Lung microvascular endothelial cell (primary cell): ENCODE measurements around the gene RASA4B. TPM values are rescaled to one million over a fixed set of nuclear protein-coding genes. Genes with fewer than 3 reads are reported as not detected.

ENCODE experiments used
- DNase-seq, 2 donors: peaks; one replicate each; pipeline versions ENCODE4 v3.0.0 to v3.0.0-alpha.2; 2010; ENCODE audit warnings: low read depth in 2 of 2
- total RNA-seq: library from RNA; depleted of rRNA; stranded (reverse); fragments of >200 nt; gene quantifications from 2 replicates; pipeline ENCODE4 v1.2.1, GENCODE V29; 2014

RASA4B gene
- total RNA-seq, 1 donor from 2014 or later: 1.4 TPM

- DNase-seq: no peak
These were observed 63.1 kb downstream of the RASA4B start for GRCh38 chr7:102454468-102454867.

GRCh38 chr7:102453319-102453718 is 64.3 kb downstream of the RASA4B start:
- DNase-seq: no peak

GRCh38 chr7:102452451-102452850 is 65.1 kb downstream of the RASA4B start:
- no peak for DNase-seq

- peak in 1 of 2 donors; percentile 43 for DNase-seq
These were observed 66.1 kb downstream of the RASA4B start for GRCh38 chr7:102451371-102452054.

- peak in 1 of 2 donors; percentile 36 for DNase-seq
These were observed 67.3 kb downstream of the RASA4B start for GRCh38 chr7:102450242-102450641.

- no peak for DNase-seq
These were observed 68.4 kb downstream of the RASA4B start for GRCh38 chr7:102449136-102449535.

GRCh38 chr7:102447311-102447710 is 70.3 kb downstream of the RASA4B start:
- no peak for DNase-seq

- DNase-seq: no peak
These were observed 71.0 kb downstream of the RASA4B start for GRCh38 chr7:102446387-102447156.

- no peak for DNase-seq
These were observed 71.9 kb downstream of the RASA4B start for GRCh38 chr7:102445674-102446071.

GRCh38 chr7:102444961-102445673 is 72.5 kb downstream of the RASA4B start:
- DNase-seq: no peak

- DNase-seq: peak; percentile 73 to 94
These were observed 77.4 kb downstream of the RASA4B start for GRCh38 chr7:102439963-102440795.

GRCh38 chr7:102436118-102436517 is 81.5 kb downstream of the RASA4B start:
- DNase-seq: no peak

GRCh38 chr7:102434039-102434486 is 83.5 kb downstream of the RASA4B start:
- no peak for DNase-seq

- DNase-seq: peak; percentile 70 to 86
These were observed 84.1 kb downstream of the RASA4B start, which contains the start of gene ORAI2 for GRCh38 chr7:102433219-102434038. TSS of gene ORAI2 (plus strand) at chr7:102433575. CDS start at chr7:102438957, 5,382 bp downstream.

Other genes with a start within 250 kb of the RASA4B start
- gene SH2B2, start 230.9 kb downstream of the RASA4B start, total RNA-seq: 0.44 and 0.60 TPM in 2 replicates
- not detected in 2 replicates for gene SPDYE6, start 161.3 kb downstream of the RASA4B start, total RNA-seq
- 8.1 and 10.3 TPM in 2 replicates for gene PRKRIP1, start 121.4 kb downstream of the RASA4B start, total RNA-seq
- gene ORAI2, start 84.2 kb downstream of the RASA4B start, total RNA-seq: 45.3 and 57.7 TPM in 2 replicates
- gene ALKBH4, start 52.9 kb downstream of the RASA4B start, total RNA-seq: 8.9 and 10.5 TPM in 2 replicates
- gene LRWD1, start 52.8 kb downstream of the RASA4B start, total RNA-seq: 13.5 and 17.7 TPM in 2 replicates
- 26.8 and 32.5 TPM in 2 replicates for gene POLR2J, start 38.9 kb downstream of the RASA4B start, total RNA-seq
- gene UPK3BL2, start 25.9 kb upstream of the RASA4B start, total RNA-seq: 0.22 and 2.6 TPM in 2 replicates
- gene SPDYE2, start 33.4 kb upstream of the RASA4B start, total RNA-seq: not detected in 2 replicates
- 13.3 and 26.8 TPM in 2 replicates for gene POLR2J3, start 54.8 kb upstream of the RASA4B start, total RNA-seq
- gene RASA4, start 99.0 kb upstream of the RASA4B start, total RNA-seq: 3.1 and 3.8 TPM in 2 replicates
- gene UPK3BL1, start 125.0 kb upstream of the RASA4B start, total RNA-seq: 2.4 and 6.9 TPM in 2 replicates
- not detected in 2 replicates for gene SPDYE2B, start 132.5 kb upstream of the RASA4B start, total RNA-seq
- gene POLR2J2, start 153.9 kb upstream of the RASA4B start, total RNA-seq: 0.65 and 2.4 TPM in 2 replicates
- 4.1 and 5.2 TPM in 2 replicates for gene FAM185A, start 231.2 kb upstream of the RASA4B start, total RNA-seq